ENCODE data around the gene TRAF3.
"Not testable (repeated sequence)": the region's sequence is repeated elsewhere in the genome, so short reads cannot be mapped to it uniquely, and the experiment has no call there.

TRAF3 gene

GRCh38 chr14:102868956-102869547 is 91.8 kb downstream of the TRAF3 start:
- no peak for DNase-seq

GRCh38 chr14:102870246-102870645 is 93.0 kb downstream of the TRAF3 start:
- no peak for DNase-seq

GRCh38 chr14:102870994-102871831 is 94.0 kb downstream of the TRAF3 start:
- DNase-seq, result no peak

DNA sequence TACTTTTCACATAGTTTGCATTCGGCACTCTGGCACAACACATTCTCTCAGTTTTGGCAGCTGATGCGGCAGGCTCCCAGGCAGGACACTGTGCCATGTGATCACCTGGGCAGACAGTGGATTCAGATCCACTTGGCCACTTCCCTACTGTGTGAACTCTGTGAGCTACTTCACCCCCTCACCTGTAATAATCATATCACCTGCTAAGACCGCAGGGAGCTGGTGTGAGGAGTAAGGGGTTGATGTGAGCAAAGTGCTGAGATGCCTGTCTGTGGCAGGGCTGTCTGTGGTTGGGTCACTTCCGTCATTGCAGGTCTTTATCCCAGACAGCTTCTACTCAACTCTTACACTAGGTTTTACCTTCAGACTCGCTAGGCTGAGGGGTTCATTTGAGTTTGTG is 94.8 kb downstream of the TRAF3 start:
- DNase-seq, result no peak

DNA sequence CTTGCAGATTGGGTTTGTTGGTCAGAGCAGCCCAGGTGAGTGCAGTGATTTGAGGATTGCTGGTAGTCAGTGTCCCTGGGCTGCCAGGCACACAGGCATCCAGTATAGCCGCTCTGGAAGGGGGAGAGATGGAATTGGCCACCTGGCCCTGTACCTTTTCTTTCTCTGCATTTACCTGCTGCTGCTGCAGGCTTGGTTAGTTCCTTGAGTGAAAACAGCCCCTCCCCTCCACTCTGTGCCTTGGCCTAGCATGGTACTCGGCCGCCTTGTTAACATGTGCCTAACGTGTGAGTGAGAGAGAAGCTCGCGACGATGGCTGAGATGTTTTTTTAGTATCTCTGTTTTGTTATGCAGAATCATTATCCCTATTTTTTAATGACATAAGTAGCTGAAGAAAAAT is 95.9 kb downstream of the TRAF3 start:
- DNase-seq, result no peak

DNA sequence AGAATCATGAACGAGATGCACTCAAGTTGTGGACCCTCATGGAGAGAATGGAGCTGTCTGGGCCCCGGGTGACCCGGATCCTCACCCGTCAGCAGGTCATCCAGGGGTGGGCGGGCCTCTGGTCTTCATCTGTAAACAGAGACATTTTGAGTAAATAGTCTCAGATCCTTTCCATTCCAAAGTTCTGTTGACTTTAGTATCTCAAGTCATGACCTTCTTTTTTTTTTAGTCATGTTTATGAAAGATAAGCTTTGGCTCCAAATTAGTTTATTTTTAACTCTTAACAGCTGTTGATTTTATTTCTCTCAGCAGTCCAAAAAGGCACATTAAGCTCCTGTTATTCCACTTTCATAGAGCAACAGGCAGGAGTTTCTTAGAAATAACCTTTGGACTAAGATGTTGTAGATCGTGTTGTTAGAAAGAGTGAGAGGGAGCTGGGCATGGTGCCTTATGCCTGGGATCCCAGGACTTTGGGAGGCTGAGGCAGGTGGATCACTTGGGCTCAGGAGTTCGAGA is 96.4 kb downstream of the TRAF3 start:
- DNase-seq, result no peak

DNA sequence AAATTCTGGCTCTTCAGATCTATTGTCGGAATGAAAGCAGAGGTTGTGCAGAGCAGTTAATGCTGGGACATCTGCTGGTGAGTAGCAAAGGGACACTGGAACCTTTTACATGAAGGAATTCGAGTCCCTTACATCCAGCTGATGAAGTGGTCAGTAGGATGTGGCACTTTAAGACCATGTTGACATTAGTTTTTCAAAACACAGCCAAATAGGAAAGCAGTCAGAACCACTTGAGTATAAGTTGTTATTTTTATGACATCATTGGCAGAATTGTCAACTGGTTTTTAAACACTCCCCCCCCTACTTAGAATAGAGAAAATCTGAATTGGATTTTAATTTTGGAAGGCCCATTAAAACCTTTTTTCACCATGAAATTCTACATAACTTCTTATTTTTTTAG is 98.4 kb downstream of the TRAF3 start:
- no peak for DNase-seq

GRCh38 chr14:102877511-102877910 is 100.3 kb downstream of the TRAF3 start:
- not testable (repeated sequence) for DNase-seq

DNA sequence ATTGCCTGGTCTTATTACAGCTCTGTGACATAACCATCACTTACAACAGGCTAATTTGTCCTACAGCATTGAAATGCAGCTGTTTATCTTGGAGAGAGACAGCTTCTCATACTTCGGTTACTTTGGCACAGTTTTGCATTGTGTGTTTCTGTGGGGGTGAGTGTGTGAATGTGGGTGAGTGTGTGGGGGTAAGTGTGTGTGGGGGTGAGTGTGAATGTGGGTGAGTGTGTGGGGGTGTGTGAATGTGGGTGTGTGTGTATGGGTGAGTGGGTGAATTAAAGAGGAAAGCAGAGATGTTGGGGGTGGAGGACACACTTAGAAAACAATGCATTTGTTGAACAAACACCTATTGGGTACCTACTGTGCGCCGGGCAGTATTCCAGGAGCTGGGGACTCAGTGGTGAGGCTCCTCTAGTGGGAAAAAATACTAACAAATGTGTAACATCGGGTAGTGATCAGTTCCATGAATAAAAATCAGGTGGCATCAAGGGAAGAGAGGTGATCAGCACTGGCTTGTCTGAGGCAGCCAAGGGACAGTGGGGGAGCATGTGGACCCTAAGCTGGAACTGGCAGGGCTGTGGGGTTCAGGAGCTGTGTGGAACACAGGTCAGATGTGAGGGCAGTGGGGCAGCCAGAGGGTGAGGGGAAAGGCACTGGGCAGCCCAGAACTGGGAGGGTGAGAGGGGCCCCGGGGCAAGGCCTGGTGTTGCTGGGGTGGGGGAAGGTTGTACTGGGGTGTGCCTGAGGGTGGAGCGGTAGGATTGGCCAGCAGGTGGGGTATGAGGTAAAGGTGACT is 101.1 kb downstream of the TRAF3 start:
- DNase-seq, result no peak

DNA sequence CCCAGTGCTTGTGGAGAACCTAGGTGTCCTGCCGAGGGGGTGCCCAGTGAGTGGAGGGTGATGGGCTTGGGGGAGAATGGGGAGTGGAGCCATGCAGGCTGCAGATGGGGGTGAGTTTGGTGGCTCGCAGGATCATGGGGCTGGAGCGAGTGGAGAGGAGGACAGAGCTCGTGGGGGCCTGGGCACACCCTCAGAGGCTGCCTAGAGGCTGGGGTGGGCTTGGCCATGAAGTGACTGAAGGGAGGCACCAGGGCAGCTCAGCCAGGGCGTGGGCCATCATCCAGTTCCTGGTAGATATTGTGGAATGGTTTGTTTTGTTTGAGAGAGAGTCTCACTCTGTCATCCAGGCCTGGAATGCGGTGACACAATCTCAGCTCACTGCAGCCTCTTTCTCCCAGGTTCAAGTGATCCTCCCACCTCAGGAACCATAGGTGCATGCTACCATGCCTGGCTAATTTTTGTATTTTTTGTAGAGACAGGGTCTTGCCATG is 101.8 kb downstream of the TRAF3 start:
- DNase-seq, result no peak

- DNase-seq, result no peak
Measured at GRCh38 chr14:102882226-102882906, 105.1 kb downstream of the TRAF3 start.

DNA sequence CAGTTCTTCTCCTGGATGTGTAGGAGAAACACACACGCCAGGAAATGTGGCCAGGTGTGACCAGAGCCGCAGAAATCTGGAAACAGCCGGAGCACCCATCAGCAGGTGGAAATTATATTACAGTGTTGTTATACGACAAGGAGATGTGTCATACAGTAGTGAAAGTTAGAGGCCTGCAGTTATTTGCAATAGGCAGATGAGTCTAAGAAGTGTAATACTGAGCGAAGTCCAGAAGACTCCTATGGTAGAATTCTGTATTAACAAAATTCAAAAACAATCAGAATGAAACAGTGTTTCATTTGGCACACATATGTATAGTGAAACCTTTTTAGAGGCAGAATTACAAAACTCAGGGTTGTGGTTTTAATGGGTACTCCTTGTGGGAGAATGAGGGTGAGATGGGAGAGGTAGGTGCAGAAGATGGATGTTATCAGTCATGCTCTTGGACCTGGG is 105.9 kb downstream of the TRAF3 start:
- no peak for DNase-seq

DNA sequence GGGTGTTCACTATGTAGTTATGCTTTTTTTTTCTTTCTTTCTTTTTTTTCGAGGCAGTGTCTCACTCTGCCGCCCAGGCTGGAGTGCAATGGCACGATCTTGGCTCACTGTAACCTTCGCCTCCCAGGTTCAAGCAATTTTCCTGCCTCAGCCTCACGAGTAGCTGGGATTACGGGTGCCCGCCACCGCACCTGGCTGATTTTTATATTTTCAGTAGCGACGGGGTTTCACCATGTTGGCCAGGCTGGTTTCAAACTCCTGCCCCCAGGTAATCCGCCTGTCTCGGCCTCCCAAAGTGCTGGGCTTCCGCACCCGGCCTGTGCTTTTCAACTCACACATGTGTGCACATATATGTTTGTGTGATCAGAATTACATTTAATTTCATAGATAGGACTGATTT is 106.3 kb downstream of the TRAF3 start:
- no peak for DNase-seq

DNA sequence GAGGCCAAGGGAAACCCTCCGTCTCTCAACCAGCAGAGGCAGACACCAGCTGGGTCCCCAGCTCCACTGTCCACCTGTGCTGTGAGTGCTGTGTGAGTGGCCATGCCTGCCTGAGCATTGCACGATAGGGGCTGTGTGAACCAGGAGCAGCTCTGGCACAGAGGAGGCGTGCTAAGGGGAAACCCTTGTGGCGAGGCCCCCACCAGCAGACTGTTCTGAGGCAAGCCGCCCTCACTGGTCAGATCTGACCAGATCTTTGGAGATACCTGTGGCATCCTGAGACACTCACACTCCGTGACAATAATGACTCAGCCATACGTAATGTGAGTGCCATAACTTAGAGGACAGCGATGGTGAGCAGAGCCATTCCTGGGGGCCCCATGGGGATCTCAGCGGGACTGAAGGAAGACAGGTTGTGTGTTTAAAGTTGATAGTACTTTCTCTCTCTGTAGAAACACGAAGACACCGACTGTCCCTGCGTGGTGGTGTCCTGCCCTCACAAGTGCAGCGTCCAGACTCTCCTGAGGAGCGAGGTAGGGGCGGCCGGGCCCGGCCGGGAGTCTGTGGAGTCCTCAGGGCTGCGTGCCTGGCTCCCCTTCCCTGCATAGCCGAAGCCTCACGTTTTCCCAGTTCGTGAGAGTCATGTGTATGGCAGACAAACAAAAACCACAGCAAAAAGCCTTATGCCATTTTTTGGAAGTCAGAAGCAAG is 108.6 kb downstream of the TRAF3 start:
- no peak for DNase-seq

DNA sequence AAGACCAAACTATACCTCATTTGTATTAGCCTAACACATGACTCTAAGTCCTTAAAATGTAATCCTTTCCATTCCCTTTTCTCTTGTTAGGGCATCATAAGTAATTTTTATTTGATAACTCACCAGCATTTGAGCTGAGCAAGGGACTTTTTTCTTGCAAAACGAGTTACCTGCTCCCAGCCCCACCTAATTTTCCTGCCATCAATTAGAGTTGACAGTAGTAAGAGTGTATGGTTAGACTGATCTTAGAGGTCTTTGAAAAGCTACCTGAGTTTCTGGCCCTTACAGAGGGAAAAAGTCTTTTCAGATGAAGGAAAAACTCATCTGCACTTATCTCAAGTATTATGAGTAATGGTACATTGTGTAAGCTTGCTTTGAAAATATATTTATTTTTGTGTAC is 111.5 kb downstream of the TRAF3 start:
- no peak for DNase-seq

- no peak for DNase-seq
Measured at GRCh38 chr14:102889615-102890014, 112.4 kb downstream of the TRAF3 start.

GRCh38 chr14:102891111-102891510 is 113.9 kb downstream of the TRAF3 start:
- no peak for DNase-seq

GRCh38 chr14:102891556-102891955 is 114.3 kb downstream of the TRAF3 start:
- DNase-seq, result no peak

DNA sequence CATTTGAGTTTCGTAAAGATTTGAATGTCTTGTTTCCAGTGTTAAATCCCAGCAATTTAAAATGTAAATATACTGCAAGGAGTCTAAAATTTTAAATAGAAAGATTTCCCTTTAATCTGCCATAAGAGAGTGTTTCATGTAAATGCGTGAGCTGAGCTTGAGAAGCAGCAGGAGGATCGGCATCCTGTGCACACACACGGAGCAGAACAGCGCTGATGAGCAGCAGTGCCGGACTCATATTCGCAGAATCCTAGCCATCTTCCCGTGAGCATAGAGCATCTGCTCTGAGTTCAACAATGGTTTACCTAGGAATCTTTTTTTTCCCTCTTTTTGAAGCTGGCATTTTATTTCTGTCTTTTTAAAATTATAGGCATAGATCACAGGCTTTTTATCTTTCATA is 115.4 kb downstream of the TRAF3 start:
- DNase-seq, result no peak

DNA sequence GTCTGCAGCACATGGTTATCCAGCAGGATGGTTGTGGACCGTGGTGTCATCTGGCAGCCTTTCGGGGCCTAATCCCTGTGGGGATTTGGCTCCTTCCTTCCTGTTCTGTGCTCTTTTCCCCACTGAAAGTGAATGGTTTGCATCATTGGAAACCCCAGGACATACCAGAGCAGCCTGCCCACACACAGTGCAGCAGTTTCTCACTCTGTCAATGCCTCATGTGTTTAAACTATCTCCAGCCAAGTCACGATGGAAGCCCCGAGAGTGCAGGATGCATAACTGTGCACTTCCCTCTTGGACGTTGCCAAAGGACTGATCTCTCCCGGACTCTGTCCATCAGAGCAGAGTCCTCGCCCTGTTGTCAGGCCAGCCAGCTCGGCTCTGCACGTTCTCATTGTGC is 116.2 kb downstream of the TRAF3 start:
- DNase-seq, result no peak

DNA sequence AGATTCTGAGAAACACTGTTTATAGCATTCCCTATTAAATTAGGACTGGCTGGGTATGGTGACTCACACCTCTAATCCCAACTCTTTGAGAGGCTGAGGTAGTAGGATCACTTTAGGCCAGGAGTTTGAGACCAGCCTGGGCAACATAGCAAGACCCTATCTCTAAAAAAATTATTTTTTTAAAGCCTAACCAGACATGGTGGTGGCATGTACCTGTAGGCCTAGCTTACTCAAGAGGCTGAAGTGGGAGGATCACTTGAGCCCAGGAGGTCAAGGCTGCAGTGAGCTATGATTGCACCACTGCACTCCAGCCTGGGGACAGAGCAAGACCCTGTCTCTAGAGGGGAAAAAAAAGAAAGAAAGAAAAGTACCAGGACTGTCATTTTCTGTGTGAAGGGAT is 119.5 kb downstream of the TRAF3 start:
- DNase-seq, result not testable (repeated sequence)

Measured in NCI-H2227 treated with DMSO at 0.1 percent for 48 hours (cell line).